ENCODE results near the gene PIGU. TPM values are rescaled to one million over a fixed set of nuclear protein-coding genes. Genes with fewer than 3 reads are reported as not detected.
"Not testable (repeated sequence)": the region's sequence is repeated elsewhere in the genome, so short reads cannot be mapped to it uniquely, and the experiment has no call there.

The PIGU gene
- polyA plus RNA-seq, 3 donors = 5.8 to 11.3 (median 10.9) TPM

- H3K36me3 Mint-ChIP-seq = peaks cover 0 to 3% of the 10 kb centered on the region in 2 donors
- Histone ChIP-seq H3K27me3 (ENCODE audit: control insufficient read depth in 2 of 2, insufficient read depth in 2 of 2, low read length in 2 of 2) (no peaks in the 10 kb centered on the region), H3K4me3 (replicated peaks in 1 of 3; ENCODE audit: low read depth in 2 of 3, low read length in 3 of 3) (no peak overlapping the region), H3K36me3 (replicated peaks in 1 of 2; ENCODE audit: control insufficient read depth in 1 of 2, insufficient read depth in 2 of 2, low read length in 2 of 2) (no peaks in the 10 kb centered on the region), H3K79me2 (ENCODE audit: insufficient read depth, low read length) (peaks cover 13% of the 10 kb centered on the region), H3K9me3 (replicated peaks in 1 of 2; ENCODE audit: control insufficient read depth in 1 of 2, insufficient read depth in 1 of 2, low read length in 2 of 2) (no peaks in the 10 kb centered on the region), H3K27ac (ENCODE audit: low read depth in 1 of 2, low read length in 2 of 2) (no peak overlapping the region), H4K20me1 (ENCODE audit: insufficient read depth, low read length) (no peaks in the 10 kb centered on the region), H3K9ac (ENCODE audit: insufficient read depth, low read length, poor library complexity, severe bottlenecking) (no peak overlapping the region), H3K4me1 (ENCODE audit: control insufficient read depth in 1 of 2, insufficient read depth in 2 of 2, low read length in 2 of 2) (no peaks in the 10 kb centered on the region), H3K4me2 (replicated peaks; ENCODE audit: extremely low read depth, low read length, poor library complexity, severe bottlenecking) (no peak overlapping the region), H2AFZ (ENCODE audit: insufficient read depth, low read depth, low read length, poor library complexity, severe bottlenecking) (no peak overlapping the region)
- H3K27ac Mint-ChIP-seq = no peak overlapping the region
- 90% methylated on average over 4 of the region's 5 CpGs for WGBS (ENCODE audit: insufficient coverage)
- TF ChIP-seq CTCF (IDR thresholded peaks at IDR 0.05) = no peak
- no peaks in the 10 kb centered on the region for H3K4me1 Mint-ChIP-seq
- intact Hi-C loops (cut with micrococcal nuclease) = no loop called here
- H3K27me3 Mint-ChIP-seq (ENCODE audit: low read depth in 3 of 3) = peaks cover 0 to 1% (median 0%) of the 10 kb centered on the region in 3 donors
- H3K9me3 Mint-ChIP-seq = peaks cover 0 to 1% (median 0%) of the 10 kb centered on the region in 7 donors
- no peak for DNase-seq
- no peak overlapping the region for H3K4me3 Mint-ChIP-seq
These were observed 13.5 kb downstream of the PIGU start for GRCh38 chr20:34663213-34663943.

- H3K27ac ChIP-seq (ENCODE audit: low read depth in 1 of 2, low read length in 2 of 2); H3K36me3 Mint-ChIP-seq; H3K4me2 ChIP-seq (replicated peaks; ENCODE audit: extremely low read depth, low read length, poor library complexity, severe bottlenecking); H3K27me3 ChIP-seq (ENCODE audit: control insufficient read depth in 2 of 2, insufficient read depth in 2 of 2, low read length in 2 of 2); H3K4me3 Mint-ChIP-seq; H3K4me3 ChIP-seq (replicated peaks in 1 of 3; ENCODE audit: low read depth in 2 of 3, low read length in 3 of 3); H3K27ac Mint-ChIP-seq; H4K20me1 ChIP-seq (ENCODE audit: insufficient read depth, low read length); H3K36me3 ChIP-seq (replicated peaks in 1 of 2; ENCODE audit: control insufficient read depth in 1 of 2, insufficient read depth in 2 of 2, low read length in 2 of 2); H3K4me1 Mint-ChIP-seq; H2AFZ ChIP-seq (ENCODE audit: insufficient read depth, low read depth, low read length, poor library complexity, severe bottlenecking); DNase-seq; H3K9me3 ChIP-seq (replicated peaks in 1 of 2; ENCODE audit: control insufficient read depth in 1 of 2, insufficient read depth in 1 of 2, low read length in 2 of 2); H3K9ac ChIP-seq (ENCODE audit: insufficient read depth, low read length, poor library complexity, severe bottlenecking); H3K79me2 ChIP-seq (ENCODE audit: insufficient read depth, low read length); intact Hi-C loops (cut with micrococcal nuclease); H3K27me3 Mint-ChIP-seq (ENCODE audit: low read depth in 3 of 3); H3K4me1 ChIP-seq (ENCODE audit: control insufficient read depth in 1 of 2, insufficient read depth in 2 of 2, low read length in 2 of 2); H3K9me3 Mint-ChIP-seq: not testable (repeated sequence)
- 100% methylated on average over 2 of the region's 5 CpGs for WGBS (ENCODE audit: insufficient coverage)
These were observed 15.1 kb downstream of the PIGU start for GRCh38 chr20:34661811-34662210.

- H3K9ac ChIP-seq (ENCODE audit: insufficient read depth, low read length, poor library complexity, severe bottlenecking); H3K79me2 ChIP-seq (ENCODE audit: insufficient read depth, low read length); H3K4me1 ChIP-seq (ENCODE audit: control insufficient read depth in 1 of 2, insufficient read depth in 2 of 2, low read length in 2 of 2); H3K27me3 ChIP-seq (ENCODE audit: control insufficient read depth in 2 of 2, insufficient read depth in 2 of 2, low read length in 2 of 2); H3K4me3 Mint-ChIP-seq; H3K36me3 ChIP-seq (replicated peaks in 1 of 2; ENCODE audit: control insufficient read depth in 1 of 2, insufficient read depth in 2 of 2, low read length in 2 of 2); H3K27me3 Mint-ChIP-seq (ENCODE audit: low read depth in 3 of 3); H3K4me3 ChIP-seq (replicated peaks in 1 of 3; ENCODE audit: low read depth in 2 of 3, low read length in 3 of 3); H3K4me1 Mint-ChIP-seq; DNase-seq; intact Hi-C loops (cut with micrococcal nuclease); H3K9me3 ChIP-seq (replicated peaks in 1 of 2; ENCODE audit: control insufficient read depth in 1 of 2, insufficient read depth in 1 of 2, low read length in 2 of 2); H3K4me2 ChIP-seq (replicated peaks; ENCODE audit: extremely low read depth, low read length, poor library complexity, severe bottlenecking); H3K9me3 Mint-ChIP-seq; H4K20me1 ChIP-seq (ENCODE audit: insufficient read depth, low read length); H3K27ac ChIP-seq (ENCODE audit: low read depth in 1 of 2, low read length in 2 of 2); H2AFZ ChIP-seq (ENCODE audit: insufficient read depth, low read depth, low read length, poor library complexity, severe bottlenecking): not testable (repeated sequence)
- H3K36me3 Mint-ChIP-seq = peaks cover 1 to 26% of the 10 kb centered on the region in 2 donors
- WGBS (ENCODE audit: insufficient coverage) = 100% methylated on average over 3 of the region's 31 CpGs
- H3K27ac Mint-ChIP-seq = peak overlapping the region in 1 of 7 donors; percentile 8
These were observed 18.2 kb downstream of the PIGU start for GRCh38 chr20:34658654-34659053.
